T-helper 1 cell treated with Interleukin-12 subunit alpha and Interleukin-12 subunit beta and Interleukin-4 antibody, amounts not matched to agents 30 ng/mL and 1 ng/mL, for 36 hours (primary cell): ENCODE data around the gene SMIM36. TPM values are rescaled to one million over a fixed set of nuclear protein-coding genes. Genes with fewer than 3 reads are reported as not detected.
"Not testable (repeated sequence)": the region's sequence is repeated elsewhere in the genome, so short reads cannot be mapped to it uniquely, and the experiment has no call there.

Experiments used
- intact Hi-C: fragments of 100-400 bp; cut with micrococcal nuclease; formaldehyde crosslinking; loops from one replicate; pipeline ENCODE4 v1.15.1; 2024
- total RNA-seq: library from RNA; stranded (reverse); gene quantifications from 2 replicates; pipeline ENCODE4 v1.2.3, GENCODE V29; 2022

The SMIM36 gene
- total RNA-seq, 1 donor from 2014 or later = not detected

DNA sequence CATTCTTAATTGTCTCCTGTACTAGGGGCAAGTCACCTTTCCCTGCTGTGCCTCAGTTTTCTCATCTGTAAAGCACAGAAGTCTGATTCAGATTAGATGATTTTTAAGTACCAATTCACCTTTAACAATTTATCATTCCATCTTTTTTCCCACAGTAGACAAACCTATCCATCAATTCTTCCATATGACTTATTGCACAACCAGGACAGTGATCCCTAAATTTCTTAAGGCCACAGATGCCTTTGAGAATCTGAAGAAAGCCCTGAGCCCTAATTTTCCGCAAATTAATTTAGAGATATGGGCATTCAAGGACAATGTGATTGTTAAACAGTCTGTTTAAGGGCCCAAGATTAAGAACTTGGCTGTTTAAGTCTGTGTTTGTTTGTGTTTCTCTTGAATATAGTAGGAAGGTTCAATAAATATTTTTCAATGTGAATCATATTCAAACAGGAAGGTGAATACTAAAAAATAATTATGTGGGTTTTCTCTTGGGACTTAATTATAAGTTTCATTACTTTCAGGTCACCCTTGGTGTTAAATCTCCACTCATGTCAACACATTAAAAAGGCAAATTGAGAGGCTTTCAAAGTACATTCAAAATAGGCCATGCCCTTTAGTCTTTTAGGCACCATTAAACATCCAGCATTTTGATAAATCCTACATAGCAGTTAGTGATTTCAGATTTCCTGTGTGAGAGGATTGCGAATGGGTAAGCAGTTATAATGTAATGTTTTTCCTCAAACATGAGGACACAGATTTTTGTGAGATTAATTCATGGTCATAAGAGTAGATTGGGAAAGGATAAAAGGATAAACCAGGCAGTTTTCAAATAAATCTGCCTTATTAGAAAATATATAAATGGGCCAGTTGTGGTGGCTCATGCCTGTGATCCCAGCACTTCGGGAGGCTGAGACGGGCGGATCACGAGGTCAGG is 54.7 kb downstream of the SMIM36 start:
- intact Hi-C loops = no loop called here

DNA sequence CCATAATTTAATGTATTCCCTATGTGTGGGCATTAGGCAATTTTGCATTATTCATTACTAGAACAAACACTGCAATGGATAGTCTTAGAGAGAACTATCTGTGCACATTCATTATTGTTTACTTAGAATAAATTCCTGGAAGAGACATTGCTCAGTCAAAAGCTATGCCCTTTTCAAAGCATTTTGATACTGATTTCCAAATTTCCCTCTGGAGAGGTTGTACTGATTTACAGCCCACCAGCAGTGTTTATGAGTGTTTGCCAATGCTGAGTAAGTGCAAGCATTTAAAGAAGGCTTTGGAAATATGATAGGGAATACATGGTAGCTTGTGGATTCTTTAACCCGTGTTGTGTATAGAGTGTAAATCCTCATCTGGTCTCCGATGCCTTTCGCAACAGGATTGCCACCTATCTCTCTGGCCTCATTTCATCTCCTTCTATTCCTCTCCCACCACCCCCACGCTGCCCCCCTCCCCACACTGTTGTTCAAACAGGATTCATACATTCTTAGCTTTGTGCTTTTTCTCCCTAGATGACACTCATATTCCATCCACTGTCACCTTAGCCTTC is 56.3 kb downstream of the SMIM36 start:
- intact Hi-C loops = no loop called here

DNA sequence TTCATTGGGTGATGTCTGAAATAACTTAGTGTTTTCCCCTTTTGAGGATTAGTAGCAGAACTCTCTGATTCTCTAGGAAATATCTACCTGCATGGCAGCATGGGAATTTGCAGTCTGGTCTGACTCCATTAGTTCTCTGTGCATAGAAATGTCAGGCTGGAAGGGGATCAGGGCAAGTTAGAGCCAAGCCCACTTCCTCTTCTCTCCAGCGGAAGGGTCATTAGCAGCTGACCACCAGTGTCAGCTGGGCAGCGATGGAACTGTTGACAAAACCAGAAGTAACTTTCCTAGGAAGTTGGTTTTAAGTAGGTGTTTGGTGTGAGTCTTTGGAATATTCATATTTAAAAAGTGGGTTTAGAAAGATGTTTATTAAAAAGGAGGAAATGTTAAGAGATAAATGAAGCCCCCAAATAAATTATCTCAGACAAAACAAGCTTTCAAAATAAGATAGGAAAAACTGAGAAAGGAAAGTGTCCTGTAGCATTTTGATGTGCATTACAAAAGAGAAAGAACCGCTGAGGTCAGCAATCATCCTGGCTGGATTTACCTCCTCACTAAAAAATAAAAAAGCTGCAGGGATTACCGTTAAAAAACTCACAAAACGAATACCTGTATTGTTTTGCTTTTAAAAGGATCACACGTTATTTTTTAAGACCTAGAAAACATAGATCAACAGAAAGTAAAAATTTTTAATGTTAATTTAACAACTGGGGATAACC is 57.3 kb downstream of the SMIM36 start:
- intact Hi-C loops = no loop called here

DNA sequence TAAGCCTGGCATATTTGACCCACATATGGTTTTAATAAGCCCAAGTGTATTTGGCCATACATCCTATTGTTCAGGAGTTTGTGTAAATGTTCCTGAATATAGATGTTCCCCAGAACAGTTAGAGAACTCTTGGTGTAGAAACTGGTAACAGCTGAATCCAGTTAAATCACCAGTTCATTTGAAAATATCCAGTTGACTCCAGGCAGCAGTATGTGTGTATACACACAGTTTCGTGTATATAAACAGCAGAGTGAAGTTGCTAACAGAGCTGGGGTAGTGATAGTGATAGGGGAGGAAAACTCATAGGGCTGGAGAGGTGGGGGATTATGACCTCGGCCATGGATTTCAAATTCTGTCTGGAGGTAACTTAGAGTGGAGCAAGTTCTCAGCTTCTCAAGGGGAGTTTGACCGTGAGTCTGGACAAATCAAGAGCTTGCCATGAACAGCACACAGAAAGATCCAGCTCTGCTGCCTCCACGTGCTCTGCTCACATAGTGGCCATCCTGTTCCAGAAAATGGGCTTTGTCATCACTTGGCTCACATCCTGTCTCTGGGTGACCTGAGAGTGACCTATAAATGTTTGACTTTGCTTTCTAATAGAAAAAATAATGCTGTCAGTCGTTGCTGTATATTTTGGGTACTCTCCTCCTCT is 59.0 kb downstream of the SMIM36 start:
- intact Hi-C loops = no loop called here

DNA sequence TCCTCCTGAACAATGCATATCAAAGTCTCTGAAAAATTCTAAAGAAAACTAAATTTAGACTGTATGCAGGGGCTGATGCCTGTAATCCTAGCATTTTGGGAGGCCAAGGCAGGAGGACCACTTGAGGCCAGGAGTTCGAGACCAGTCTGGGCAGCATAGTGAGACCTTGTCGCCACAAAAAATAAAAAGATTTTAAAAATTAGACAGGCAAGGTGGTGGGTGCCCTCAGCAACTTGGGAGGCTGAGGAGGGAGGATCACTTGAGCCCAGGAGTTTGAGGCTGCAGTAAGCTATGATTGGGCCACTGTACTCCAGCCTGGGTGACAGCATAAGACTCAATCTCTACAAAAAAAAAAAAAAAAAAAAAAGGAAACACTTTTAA is 59.5 kb downstream of the SMIM36 start:
- intact Hi-C loops = no loop called here

DNA sequence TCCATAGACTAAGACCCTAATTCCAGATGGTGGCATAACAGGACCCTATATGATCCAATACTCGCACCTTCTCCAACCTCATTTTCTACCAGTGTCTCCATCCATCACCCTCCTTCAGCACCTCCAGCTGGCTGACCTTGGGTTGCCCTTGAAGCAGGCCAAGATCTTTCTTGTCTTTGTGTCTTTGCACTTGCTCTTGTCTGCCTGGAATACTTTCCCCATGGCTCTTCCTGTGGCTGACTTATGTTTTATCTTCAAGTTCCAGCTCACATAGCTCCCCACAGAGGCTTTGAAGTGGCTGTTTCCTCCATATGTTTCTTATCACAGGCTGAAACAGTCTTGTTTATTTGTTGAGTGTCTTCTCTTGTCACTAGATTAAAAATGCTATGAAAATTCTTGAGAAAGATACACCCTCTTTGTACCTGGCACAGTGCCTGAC is 60.0 kb downstream of the SMIM36 start:
- intact Hi-C loops = no loop called here

DNA sequence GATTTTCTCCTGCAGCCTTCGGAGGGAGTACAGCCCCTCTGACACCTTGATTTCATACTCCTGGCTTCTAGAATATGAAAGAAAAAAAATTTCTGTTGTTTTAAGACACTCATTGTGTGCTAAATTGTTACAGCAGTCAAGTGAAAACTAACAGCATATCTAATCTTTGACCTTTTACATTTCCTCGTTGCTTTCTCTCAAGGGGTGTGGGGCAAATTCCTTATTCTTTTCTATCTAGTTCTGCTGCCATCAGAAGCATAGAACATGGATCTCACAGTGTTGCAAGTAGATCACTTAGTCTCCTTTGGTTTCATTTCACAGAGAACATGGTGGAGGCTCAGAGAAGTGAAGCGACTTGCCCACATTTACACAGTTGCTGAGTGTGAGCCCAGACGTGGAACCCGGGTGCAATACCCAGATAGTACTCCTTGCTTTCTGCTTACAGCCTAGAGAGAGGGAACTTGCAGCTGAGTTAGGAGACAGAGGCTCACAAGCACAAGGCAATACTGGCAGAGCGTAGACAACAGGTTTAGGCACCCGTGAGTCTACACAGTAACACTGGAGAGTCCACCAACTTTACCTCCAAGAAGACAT is 60.9 kb downstream of the SMIM36 start:
- intact Hi-C loops = no loop called here

DNA sequence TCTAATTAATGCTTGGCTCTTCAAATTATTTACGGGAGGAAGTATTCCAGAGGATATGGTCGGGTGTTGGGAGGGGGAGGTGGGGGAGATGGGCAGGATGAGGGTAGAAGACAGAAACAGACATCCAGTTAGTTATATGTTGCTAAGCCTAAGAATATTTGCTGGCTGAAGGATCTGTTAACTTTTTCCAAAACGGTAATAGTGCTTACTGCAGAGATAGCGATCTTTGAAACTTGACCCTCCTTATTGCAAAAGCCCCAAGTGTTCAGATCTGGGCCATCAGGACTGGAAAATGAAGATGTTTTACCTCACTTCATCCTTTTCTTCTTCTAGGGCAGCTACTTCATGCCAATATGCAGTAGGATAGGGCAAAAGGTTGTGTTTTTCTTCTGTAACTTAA is 62.6 kb downstream of the SMIM36 start:
- intact Hi-C loops = no loop called here

DNA sequence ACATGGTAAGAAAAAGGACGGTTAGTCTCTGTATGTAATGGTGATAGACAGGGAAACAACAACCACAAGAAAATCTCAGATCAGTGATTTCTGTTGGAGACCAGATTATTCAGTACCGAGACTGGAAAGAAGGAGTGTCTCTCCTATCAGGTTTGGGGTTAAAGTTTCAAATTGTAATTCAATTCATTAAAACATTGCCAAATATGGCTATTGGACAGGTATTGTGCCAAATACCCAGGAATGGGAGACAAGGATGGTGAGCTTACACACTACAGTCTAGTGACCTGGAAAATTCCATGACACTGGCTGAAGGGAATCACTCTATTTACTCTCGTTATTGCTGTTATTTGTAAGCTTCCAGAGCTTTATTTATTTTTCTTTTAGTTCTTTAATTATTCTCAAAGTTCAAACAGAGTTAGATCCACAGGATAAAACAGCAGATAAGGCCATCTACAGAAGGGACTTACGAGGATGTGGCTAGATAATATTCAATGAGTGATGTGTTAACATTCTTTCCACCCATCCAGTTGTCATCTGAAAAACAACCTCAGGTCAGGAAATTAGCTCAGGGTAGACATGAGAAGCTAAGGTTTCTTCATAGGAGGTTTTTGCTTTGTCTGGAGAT is 64.6 kb downstream of the SMIM36 start:
- intact Hi-C loops = no loop called here

DNA sequence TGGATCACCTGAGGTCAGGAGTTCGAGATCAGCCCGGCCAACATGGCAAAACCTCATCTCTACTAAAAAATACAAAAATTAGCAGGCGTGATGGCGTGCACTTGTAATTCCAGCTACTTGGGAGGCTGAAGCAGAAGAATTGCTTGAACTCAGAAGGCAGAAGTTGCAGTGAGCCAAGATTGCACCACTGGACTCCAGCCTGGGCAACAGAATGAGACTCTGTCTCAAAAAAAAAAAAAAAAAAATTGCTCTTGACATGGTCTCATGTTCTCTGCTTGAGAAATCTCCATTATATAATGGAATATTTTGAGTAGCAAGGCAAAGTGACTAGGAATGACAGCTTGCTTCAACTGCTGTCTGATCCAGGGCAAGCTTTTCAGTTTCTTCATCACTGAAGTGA is 65.2 kb downstream of the SMIM36 start:
- intact Hi-C loops = not testable (repeated sequence)

DNA sequence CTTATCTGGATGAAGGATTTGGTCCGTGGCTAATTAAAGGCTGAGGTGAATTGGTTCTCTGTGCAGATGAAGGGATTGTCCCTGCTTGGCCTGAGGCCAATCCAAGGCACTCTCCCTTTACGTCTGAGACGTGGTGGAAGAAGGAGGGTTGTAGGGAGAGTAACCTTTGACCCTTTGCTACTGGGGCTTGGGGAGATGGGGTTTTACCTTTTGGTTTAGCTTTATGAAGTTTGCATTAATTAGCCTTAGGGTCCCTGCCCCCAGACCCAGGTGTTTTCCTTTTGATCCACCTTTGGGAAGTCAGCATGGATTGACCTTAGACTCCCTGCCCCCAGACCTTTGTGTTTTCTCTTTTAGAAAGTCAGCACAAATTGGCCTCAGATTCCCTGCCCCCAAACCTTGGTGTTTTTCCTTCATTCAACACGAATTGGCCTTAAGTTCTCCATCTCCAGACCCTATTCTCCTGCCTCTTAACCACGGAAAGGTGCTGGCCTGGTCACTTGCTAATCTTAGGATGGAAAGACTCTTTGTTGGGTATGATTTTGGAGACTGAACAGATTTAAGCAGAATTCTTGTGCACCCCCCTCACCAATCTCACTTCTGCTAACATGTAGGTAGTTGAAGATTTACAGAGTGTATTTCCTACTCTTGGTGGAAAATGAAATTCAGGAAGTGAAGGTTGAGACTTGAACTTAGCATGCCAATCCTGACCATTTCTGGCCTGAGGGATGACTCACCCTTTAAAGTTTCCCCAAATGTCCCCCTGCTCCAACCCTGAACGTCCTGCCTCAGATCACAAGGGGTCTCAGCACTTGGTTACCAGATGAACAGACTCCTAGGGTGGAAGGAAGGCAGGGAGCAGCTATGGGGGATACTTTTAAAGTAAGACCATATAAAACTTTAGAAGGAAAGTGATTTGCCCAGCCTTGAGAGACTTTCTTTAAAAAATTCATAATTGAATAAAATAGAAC is 66.5 kb downstream of the SMIM36 start:
- intact Hi-C loops = no loop called here

DNA sequence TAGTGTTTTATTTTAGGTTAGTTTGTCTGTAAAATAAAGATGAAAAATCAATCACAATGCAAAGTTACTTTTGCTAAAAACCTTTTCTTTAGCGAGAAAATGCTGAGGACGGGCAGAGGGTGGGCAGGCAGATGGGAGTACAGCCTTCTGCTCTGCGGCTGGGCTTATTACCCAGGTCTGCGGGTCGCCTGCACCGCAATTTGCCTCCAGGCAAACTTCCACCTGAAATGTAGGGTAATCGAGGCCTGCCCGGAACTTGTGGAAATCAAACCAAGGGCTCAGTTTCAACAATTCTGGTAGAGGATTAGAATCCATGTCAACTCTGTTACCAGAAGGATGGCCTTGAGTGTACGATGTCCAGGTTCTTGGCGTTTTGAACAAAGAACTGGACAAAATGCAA is 67.3 kb downstream of the SMIM36 start:
- intact Hi-C loops = no loop called here

DNA sequence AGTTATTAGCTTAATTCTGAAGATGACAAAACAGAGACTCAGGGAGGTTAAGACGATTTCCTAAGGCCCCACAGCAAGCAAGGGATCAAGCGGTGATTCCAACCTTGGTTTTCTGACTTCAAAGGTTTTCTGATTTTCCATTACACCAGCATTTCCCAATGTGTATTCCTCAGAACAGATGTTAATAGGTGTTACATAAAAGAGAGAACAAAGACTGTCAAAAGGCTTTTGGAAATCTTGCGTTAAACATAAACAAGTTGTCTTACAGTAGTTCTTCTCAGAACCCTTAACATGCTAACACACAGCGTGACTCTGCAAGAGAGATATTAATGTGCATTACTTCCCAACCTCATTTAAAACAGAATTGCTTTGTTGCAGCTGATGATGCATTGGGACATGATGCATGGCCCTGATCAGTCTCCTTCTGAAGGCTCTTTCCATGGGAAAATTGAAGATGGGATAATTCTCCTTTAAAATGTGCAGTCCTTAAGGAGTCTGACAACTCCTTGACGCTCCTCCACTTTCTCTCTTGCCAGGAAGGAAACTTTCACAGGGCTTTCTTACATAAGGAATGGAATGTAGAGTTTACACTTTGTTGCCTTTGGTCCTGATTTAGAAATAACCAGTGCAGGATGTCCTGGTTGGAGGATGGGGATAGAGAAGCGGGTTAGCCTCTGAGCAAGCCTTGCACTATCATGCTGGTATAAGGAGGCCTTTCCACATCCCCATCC is 68.1 kb downstream of the SMIM36 start:
- intact Hi-C loops = no loop called here

DNA sequence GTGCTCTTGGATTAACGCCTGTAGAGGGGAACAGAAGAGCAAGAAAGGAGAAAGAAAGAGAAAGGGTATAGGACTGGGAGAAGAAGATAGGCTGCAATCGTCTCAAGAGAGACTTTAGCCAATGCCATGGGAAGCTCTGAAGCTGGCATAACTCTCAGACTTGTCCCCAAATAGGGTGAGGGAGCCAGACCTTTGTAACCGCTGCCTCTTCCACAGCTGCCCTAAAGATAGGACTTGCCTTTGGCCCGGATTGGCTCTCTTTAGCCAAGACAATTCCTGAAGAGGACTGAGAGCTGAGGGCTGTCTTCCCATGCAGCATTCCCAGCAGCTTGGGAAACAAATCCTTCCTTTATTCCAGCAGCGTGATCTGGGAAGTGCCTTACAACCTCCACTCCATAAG is 68.8 kb downstream of the SMIM36 start:
- intact Hi-C loops = no loop called here

DNA sequence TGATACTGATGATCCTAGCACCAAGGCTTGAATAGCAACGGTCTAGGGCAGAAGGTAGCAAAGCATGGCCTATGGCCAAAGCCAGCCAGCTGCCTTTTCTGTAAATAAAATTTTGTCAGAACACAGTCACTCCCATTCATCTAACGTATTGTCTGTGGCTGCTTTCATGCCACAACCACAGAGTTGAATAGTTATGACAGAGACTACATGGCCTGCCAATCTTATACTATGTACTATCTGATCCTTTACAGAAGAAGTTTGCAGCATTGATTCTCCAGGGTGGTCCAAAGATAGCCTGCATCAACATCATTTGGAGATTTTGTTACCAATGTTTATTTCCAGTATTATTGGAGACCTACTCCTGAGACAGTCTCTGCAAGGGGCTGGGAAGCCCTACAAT is 69.7 kb downstream of the SMIM36 start:
- intact Hi-C loops = no loop called here

DNA sequence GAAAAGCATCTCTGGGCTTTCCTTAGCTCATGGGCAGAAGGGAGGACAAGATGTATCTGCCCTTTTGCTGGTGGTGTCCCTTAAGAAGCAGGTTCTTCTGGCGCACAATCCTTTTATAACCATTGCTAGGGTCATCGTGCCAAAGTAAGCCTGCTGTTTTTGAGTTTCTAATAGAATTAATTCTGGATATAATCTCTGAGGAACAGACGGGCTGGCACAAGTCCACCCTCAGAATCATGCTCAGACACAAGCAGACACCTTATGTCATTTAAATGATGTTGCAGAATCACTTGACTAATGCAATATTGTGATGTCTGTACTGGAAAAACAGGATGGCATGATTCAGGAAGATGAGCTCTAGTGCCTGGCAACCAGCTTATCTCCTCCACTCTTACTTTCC is 70.9 kb downstream of the SMIM36 start:
- intact Hi-C loops = no loop called here

DNA sequence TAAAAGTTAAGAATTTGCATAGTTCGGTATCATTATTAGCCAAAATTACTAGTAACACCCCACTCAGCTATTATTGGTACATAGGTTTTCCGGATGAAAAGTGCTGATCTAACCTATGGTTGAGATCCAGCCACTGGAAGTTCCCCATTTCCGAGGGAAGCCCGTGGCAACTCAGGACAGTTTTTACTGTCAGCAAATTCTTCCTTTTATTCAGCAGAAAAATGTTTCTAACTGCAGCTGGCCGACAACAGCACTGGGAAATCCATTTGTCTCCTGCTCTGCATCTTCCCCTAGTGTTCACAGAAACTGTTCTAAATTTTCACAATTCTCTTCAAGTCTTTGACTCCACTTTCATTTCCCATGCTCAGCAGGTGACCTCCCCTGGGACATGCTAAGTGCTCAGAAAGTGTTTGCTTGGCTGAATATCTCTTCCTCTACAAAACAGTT is 74.1 kb downstream of the SMIM36 start:
- intact Hi-C loops = no loop called here

DNA sequence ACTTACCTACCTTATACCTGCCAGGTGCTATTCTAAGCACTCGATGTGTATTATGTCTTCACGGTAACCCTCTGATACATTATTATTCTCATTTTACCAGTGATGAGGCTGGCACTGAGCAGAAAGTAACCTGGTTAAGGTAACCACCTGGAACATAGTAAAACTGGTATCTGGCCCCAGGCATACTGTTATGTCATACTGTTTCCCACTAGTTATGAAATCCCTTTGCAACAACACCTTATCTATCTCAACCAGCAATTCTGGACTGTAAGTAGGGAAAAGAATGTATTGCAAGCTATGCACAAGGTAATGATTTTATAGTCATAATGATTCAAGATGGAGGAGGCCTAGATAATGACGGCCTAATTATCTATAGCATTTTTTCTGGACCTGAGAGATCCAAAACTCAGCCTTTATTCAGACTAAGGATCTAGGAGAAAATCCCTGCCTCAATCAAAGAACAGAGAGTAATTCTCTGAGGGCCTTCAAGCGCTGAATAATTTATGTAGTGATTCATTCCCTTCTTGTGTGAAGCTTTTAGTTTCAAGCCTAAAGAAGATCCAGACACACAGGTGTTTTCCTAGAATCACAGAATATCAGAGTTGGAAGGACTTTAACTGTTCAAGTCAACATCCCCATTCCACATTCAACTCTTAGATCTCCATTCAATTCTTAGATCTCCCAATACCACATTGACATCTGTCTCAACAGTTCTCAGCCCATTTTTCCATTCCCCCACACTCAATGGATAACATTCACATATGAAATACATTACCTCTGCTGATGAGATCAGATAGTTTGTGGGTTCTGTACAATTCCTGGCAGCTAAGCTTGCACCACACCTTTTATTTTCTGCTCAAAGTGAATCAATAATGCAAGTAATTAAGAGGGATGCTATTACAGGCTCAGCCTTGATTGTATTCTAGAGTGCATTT is 74.8 kb downstream of the SMIM36 start:
- intact Hi-C loops = no loop called here
